AG20443 (cell line): ENCODE results near the gene CENPB.

Experiments used
- DNase-seq: peaks from one replicate; pipeline ENCODE4 v3.0.0; 2012; ENCODE audit warnings: low spot score, mixed read lengths

The CENPB gene

GRCh38 chr20:3748073-3748472 lies 38.5 kb downstream of the CENPB start:
- DNase-seq: no peak

- no peak for DNase-seq
These were observed 39.1 kb downstream of the CENPB start for GRCh38 chr20:3747471-3747870.

GRCh38 chr20:3745686-3746173 lies 40.8 kb downstream of the CENPB start:
- DNase-seq: no peak

GRCh38 chr20:3744806-3745685 lies 41.5 kb downstream of the CENPB start:
- peak; percentile 47 for DNase-seq

GRCh38 chr20:3744037-3744436 lies 42.5 kb downstream of the CENPB start:
- DNase-seq: no peak

- DNase-seq: no peak
These were observed 43.3 kb downstream of the CENPB start for GRCh38 chr20:3743251-3743650.

GRCh38 chr20:3741836-3742458 lies 44.6 kb downstream of the CENPB start:
- DNase-seq: no peak

- no peak for DNase-seq
These were observed 45.8 kb downstream of the CENPB start for GRCh38 chr20:3740615-3741301.

- DNase-seq: no peak
These were observed 46.6 kb downstream of the CENPB start for GRCh38 chr20:3739926-3740451.

GRCh38 chr20:3739054-3739925 lies 47.2 kb downstream of the CENPB start:
- DNase-seq: no peak

GRCh38 chr20:3738111-3739053 lies 48.2 kb downstream of the CENPB start:
- DNase-seq: no peak

- no peak for DNase-seq
These were observed 50.8 kb downstream of the CENPB start for GRCh38 chr20:3735768-3736167.

- no peak for DNase-seq
These were observed 52.3 kb downstream of the CENPB start for GRCh38 chr20:3734111-3734843.
